HG03108 (cell line): ENCODE measurements around the gene TNNI2.

Source experiments
- ATAC-seq: cut with Tn5 transposase; IDR thresholded peaks from one replicate; pipeline ENCODE4 v1.9.1; 2021; ENCODE audit warnings: moderate library complexity; ENCODE audit not compliant: unreplicated experiment

The TNNI2 gene

DNA sequence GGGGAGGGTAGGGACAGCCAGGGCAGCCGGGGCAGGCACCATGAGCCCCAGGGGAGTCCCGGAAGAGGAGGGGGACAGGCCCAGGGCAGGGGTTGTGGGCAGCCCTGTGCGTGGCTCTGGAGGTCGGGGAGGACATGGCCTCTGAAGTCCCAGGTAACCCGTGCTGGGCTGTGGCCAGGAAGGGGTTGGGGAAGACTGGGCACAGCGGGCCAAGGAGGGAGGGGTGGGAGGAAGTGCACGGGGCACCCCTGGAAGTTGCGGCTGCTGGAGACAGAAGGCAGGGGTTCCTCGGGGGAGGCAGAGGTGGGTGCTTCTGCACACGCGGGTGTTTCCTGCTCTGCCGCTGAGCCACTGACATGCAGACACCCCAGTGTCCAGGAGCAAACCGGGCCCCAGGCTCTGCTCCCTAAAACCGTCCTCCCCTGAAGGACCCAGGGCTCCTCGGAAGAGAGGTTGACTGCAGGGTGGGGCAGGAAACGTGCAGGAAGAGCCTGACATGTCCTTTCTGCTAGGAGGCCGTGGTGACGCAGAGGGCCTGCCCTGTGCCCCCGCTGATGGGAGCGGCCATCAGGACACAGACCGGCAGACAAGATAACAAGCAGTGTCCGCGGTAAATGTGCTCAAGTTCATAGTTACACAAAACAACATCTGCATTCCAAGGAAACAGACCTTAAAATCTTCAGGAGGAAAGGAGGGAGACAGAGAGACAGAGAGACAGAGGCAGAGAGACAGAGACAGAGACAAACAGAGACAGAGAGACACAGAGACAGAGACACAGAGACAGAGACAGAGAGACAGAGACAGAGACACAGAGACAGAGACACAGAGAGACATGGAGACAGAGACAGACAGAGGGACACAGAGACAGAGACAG, 5.7 kb downstream of the TNNI2 start:
- no peak for ATAC-seq

DNA sequence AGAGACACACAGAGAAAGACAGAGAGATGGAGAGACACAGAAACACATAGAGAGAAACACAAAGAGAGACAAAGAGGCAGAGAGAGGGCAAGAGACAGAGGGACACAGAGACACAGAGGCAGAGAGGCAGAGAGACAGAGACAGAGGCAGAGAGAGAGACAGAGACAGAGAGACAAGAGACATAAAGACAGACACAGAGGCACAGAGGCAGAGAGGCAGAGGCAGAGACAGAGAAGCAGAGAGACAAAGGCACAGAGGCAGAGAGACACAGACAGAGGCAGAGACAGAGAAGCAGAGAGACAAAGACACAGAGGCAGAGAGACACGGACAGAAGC, 6.3 kb downstream of the TNNI2 start:
- no peak for ATAC-seq

DNA sequence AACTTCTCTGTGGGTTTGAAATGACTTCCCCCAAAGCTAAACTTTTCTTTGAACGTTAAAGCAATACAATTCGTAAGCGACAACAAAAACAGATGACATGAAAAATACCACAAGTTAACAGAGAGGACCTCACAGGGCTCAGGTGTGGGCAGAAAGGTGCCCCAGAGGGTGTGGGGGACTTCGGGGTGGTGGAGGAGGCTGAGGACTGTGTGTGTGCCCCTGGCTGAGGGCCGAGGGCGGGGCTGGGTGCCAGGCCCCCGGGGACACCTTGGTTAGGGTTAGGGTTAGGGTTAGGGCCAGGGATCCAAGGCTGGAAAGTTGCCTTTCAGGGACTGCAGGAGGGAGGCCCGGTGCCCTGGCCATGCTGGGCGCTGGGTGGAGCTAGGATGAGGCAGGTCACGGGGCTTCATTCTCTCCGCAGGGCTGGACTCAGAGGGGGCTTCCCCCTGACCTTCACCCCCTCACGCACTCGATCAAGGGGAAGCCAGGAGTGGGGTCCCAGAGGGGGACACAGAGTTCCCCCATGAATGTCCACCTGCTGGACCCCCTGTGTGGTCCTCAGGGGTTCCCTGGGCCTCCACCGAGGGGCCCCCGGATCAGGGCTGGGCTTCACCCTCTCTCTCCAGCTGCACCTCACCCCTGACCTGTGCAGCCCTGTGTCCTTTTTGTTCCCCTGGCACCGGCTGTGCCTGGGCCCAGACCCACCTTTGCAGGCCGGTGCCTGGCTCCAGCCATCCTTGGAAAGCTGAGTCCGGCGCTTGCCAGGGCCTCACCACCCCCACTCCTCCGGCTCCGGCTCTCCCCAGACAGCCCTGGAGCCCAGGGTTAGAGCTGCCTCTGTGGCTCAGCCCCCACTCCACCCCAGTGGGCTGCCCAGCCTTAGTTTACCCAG, 7.0 kb downstream of the TNNI2 start:
- no peak for ATAC-seq

DNA sequence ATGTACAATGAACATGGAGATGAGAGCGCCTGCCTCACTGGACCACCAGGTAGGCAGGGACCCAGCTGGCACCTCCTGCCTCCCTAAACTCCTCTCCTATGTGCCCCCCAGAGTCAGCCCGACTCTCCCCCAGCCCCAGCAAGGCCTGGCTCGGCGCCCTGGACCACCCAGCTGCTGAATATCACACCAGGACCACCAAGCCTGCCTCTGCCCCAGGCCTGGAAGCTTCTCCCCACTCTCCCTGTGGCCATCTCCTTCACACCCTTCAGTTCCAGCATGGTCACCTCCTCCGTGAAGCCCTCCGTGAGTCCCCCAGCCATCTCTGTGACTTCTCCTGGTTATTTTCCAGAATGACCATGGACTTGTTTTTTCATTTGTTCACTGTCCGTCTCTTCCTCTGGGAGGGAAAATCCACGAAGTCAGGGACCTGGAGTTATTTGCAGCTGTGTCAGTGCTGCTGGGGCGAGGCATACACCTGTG, 7.7 kb downstream of the TNNI2 start:
- ATAC-seq, result no peak

DNA sequence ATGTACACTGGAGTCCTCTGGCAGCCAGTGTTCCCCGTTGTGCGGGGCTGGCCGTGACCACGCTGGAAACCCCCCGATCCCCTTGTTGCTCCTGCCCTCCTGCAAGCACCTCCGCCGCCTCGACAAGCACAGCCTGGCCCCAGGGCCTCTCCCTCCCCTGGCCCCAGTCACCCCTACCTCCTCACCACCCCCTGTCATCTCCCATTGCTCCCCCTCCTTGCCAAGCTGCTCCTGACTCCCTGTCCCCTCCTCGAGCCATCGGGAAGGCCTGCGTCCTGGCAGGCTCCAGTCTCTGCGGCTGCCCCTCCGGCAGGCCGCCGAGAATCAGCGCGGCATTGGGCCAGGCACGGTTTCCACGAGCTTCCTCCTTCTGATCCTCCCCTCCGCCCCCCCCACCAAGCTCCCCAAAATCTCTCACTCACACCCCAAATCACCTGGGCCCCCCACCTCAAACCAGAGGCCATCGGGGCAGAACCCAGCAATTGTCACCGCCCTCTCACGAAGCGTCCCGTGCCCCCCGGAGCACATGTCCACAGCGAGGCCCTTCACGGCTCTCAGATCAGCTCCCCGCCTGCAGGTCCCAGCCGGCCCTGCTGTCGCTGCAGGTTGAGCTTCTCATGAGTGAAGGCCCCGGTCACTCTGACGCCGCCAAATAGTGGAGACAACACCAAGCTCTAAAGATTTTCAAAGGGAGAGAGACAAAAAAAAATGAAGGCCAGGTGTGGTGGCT, 8.4 kb downstream of the TNNI2 start:
- no peak for ATAC-seq

DNA sequence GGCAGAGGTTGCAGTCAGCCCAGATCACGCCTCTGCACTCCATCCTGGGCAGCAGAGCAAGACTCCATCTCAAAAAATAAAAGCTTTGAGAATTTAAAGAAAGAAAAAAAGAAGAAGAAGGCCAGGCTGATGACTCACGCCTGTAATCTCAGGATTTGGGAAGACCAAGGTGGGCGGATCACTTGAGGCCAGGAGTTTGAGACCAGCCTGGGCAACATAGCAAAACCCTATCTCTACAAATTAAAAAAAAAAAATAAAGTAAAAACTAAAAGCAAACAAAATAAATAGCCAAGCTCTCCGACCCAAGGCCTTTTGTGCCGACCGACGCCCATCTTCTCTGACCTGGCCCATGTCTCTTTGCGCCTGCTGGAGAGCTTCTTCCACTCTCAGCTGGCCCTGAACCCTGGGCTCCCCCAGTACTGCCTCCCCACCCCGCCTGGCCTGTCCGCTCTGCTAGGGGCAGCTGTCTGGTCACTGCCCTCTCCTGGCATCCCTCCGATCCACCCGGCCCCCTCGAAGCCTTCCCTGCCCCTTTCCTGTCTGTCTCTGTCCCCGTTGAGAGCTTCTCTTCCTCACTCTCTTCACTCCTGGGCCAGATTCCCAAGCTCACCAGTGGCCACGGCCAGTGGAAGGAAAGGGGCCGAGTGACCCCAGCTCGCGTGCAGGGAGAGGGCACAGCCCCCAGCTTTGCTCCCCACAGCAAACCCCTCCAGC, 9.3 kb downstream of the TNNI2 start:
- ATAC-seq, result no peak

DNA sequence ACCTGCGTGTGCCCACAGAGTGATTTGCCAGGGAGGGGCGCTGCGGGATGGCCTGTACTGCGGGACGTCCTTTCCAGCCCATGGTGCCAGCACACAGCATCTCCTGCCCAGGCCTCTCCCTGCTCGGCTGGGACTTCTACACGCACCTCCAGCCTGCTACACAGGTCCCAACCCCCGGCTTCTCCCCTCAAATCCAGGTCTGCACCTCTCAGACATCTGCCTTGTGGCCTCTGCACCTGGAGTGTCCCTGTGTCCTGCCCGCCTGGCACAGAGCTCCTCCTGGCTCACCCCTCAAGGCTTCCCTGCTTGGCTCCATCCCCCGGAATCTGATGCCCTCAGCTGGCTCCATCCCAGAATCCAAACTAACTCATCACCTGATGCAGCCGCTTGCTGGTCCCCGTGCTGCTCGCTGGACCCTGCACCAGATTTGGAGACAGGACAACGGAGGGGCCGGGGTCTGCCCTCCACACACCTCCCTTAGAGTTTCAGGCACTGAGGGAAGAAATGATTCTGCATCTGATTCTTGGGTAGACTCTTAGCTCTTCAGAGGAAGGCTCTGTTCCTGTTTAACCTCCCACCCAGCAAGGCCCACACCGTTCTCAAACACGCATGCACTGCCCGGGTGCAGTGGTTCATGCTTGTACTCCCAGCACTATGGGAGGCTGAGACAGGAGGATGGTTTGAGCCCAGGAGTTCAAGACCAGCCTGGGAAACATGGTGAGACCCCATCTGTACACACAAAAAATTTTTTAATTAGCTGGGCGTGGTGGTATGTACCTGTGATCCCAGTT, 10.1 kb downstream of the TNNI2 start:
- no peak for ATAC-seq

DNA sequence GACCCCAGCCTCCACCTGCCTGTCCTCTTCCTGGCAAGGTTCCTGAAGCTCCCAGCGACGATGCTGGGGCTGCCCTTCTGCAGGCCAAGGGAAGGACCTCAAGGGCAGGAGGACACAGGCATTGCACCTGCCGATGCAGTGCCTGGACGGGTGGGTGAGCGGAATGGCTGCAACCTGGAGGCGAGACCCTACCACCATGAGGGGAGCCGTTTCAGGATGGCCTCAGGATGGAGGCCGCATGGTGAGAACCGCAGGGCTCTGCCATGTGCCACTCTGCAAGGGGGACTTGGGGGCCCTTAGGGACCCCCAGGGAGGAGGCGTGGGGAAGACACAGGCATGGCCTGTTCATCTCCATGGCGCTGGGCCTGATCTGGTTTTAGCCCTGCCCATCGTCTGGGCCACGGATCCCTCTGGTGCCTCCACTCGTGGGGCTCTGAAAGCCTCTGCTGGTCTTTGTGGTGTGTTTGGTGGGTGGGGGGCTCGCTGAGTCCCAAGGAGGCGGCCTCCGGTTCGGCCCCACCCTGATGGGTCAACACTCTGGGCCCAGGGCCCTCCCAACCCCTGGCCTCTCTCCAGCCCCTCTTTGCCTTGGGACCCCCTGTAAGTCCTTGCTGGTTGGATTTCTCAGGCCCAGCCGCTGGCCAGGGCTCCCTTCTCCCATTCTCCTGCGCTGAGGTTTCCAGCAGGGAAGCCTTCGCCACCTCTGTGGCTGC, 12.8 kb downstream of the TNNI2 start:
- ATAC-seq, result no peak

DNA sequence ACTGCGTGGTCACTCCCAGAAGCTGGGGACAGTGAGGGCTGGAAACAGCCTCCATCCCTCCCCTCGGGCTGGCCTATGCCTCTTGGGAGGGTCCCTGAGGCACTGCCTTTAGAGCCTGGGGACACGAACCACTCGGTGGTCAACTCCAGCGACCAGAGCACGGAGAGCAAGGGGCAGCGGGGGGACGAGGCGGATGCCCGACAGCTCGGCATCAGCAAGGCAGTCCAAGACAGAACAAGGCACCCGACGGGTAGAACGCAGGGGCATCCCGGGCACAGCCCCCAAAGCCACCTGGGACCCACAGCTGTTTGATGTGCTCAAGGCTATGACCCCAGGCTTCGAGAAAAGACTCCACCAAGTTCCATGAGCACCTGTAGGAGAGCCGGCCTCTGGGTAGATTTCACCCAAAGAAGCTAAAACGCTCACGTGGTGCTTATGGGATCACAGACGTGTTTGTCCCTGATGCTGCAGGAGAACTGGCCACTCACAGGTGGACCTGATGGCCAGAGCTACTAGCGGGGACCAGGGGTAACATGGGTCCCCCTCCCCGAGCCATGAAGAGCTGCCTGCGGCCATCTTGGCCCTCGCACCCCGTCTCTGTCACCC, 13.6 kb downstream of the TNNI2 start:
- ATAC-seq, result no peak

DNA sequence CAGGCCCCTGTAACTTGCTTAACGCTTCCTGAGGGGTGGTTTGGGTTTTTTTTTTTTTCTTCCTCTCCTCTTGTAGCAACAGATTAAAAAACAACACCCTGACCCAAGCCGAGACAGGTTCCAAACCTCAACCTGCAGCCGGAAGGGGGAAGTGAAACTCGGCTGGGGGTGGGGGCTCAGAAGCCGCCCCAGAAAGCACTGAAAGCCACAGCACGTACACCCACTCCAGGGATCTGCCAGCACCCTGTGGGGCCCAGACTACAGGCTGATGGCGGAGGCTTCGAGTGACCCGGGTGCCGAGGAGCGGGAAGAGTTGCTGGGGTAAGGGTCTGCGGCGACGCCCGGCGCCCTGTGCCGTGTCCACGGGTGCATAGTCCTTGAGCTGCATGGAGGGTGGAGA, 14.1 kb downstream of the TNNI2 start, which contains the start of gene LSP1:
TSS of gene LSP1 (plus strand) at position 208 of the 400 bp plus-strand sequence. CDS start at position 269, 61 bp downstream.
- peak; percentile 37 for ATAC-seq

DNA sequence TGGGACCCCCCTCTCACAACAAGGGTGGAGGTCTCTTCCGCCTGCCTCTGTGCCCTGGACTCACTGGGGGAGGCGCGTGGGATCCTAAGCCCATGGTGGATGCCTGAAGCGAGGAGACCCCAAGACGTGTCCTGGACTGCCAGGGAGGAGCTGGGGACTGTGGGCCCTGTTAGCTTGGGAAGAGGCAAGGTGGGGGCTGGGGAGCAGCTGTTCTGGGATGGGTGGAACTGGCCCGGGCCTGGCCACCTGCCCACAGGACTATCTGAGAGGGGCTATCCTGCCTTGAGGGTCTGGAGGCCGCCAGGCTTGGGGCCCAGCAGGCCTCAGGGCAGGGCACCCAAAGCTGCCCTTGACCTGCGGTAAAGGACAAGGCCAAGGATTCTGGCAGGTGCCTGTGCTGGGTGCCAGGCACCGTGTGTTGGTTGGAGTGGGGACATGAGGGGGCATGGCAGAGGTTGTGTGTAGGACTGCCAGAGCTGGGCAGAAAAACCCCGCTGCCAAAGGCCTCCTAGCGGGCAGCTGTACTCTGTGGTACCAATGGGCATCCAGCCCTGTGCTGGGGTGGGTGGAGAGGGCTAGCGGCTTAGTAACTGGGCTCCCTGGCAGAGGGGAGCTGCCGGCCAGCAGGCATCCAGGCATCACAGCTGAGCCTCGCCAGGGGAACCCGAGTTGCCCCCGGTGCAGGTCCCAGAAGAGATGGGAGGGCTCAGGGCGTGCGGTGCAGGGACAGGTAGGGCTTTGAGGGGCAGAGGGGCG, 14.8 kb downstream of the TNNI2 start:
- ATAC-seq, result no peak

DNA sequence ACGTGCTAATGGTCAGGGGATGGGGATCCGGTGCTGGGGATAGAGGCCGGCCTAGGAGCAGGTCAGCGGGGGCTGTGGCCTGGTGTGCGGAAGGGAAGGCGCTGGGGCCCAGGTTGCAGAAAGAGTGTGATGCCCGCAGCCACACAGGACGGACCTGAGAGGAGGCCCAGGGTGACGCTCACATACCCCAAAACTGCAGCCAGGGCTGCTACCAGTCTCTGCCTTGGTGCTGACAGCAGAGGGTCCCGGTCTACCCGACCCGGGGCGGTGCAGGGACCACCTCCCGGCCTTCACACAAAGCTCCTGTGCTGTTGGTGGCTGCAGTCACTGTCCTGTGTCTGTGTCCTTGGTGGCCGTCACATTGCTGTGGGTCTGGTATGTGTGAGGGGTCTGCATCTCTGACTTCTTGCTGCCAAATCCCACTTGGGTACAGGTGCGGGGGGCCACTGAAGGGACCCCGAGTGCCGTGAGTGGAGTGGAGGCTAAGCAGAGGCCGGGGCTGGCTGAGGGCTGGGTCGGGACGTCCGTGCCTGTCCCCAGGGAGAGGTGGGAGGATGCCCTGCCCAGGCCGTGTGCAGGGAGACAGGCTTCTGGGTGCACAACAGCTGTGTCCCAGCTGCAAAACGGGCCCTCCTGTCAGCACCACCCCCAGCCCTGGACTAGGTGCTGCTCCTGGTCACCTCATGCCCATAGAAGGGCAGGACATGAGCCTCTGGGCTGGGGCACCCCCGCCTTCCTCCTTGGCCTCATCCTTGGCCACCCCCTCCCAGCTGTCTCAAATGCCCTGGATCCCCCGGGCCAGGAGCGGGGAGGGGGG, 15.6 kb downstream of the TNNI2 start:
- ATAC-seq, result peak; percentile 32

DNA sequence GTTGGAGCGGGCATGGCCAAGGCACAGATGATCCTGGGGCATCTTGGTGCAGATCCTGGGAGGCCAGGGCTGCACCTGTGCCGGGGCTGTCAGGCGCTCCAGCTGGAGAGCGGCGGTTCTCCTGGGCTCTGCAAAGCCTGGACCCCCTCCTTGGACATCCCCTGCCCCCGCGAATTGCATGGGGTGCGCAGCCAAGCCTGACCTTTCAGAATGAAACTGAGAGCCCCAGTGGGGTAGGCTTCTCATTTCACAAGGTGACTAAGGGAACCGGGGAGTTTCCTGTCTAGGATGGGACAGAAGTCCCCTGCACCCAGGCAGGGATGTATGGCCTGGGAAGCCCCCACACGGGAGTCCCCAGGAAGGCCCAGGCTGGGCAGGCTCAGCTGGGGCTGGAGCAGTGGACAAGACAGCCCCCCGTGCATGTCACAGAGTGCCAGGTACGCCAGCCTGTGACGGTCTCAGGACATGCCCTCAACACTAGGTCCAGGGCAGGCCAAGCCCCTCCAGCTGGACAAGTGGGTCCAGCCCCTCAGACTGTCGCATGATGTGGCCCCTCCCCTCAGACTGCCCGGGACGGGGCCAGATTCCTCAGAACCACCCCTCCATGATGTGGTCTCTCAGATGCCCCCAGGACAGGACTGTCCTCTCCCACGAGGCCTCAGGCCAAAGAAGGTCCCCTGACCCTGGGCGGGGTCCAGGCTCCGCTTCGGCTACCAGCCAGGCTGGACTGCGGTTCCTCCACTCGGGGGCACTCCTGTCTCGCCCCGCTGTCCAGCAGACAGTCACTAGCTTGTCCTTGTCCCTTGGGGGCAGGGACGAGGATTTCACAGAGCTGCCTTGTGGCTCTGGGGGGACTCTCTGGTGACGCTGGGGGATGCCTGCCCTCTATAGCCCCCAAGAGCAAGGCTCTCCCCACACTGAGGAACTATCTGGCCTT, 16.4 kb downstream of the TNNI2 start:
- ATAC-seq, result peak; percentile 32

DNA sequence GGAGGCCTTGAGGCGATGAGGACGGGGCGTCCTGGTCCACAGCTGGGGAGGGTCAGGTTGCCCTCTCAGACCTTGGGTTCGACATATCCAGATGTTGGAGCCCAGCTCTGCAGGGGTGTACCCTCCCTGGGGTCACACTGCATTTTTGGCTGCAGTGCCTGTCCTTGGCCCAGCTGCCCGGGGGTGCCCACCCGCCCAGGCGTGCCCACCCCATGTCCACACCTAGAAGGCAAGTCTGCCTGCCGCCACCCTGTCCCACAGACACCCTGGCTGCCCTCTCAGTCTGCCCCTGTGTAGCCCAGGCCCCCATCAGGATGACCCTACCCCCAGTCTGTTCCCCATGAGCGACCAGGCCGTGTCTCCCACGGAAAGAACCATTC, 17.1 kb downstream of the TNNI2 start:
- ATAC-seq, result no peak

DNA sequence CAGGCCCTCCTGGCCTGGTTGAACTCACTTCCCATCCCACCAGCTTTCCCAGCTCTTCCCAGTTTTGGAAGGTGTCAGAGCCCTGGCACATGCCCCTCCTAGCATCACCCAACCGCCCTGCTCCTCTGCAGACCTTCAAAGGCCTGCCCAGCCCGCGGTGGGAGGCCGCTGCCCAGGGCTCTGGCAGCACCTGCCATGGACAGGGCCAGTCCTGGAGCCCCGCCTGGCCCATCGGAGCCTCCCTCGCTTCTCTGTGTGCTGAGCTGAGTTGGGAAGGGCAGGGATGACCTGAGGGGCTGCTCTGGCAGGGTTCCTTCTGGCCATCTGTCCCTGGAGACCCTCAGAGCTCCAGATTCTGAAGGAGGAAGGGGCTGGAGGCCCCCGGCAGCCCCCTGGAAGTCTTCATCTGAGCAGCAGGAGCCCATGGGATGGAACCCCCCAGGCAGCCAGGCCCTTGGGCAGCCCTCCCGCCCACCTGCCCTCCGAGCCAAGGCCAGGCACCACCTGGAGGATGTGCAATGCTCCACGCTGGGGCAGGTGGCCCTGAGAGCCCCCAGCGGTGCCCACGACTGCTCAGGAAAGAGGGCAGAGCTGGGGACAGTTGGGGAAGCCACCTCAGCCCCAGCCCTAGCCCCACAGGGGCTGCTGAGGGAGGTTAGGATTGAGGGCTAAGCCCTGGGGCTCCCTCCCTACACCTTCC, 17.7 kb downstream of the TNNI2 start:
- ATAC-seq, result no peak
